GM21381 (cell line): ENCODE results near the gene C6orf89.
"Not testable (repeated sequence)": the region's sequence is repeated elsewhere in the genome, so short reads cannot be mapped to it uniquely, and the experiment has no call there.

Source experiments
- ATAC-seq: cut with Tn5 transposase; IDR thresholded peaks from one replicate; pipeline ENCODE4 v1.9.1; 2021; ENCODE audit warnings: mild to moderate bottlenecking, moderate library complexity; ENCODE audit not compliant: unreplicated experiment

C6orf89 gene

GRCh38 chr6:36945301-36945700 lies 59.5 kb downstream of the C6orf89 start:
- ATAC-seq: no peak

GRCh38 chr6:36946526-36946925 lies 60.8 kb downstream of the C6orf89 start:
- no peak for ATAC-seq

GRCh38 chr6:36947570-36948351 lies 62.0 kb downstream of the C6orf89 start:
- ATAC-seq: no peak

- ATAC-seq: not testable (repeated sequence)
Measured at GRCh38 chr6:36949076-36949475, 63.3 kb downstream of the C6orf89 start.

GRCh38 chr6:36949636-36950035 lies 63.9 kb downstream of the C6orf89 start:
- ATAC-seq: no peak

GRCh38 chr6:36953931-36954261 lies 68.1 kb downstream of the C6orf89 start:
- no peak for ATAC-seq

GRCh38 chr6:36954262-36954931 lies 68.6 kb downstream of the C6orf89 start, which contains the start of gene PI16:
PI16 (plus strand) TSS chr6:36954738; CDS start chr6:36954761, 23 bp downstream.
- no peak for ATAC-seq

- ATAC-seq: no peak
Measured at GRCh38 chr6:36955136-36955535, 69.4 kb downstream of the C6orf89 start.

- no peak for ATAC-seq
Measured at GRCh38 chr6:36955671-36956445, 70.1 kb downstream of the C6orf89 start.

GRCh38 chr6:36956446-36956820 lies 70.7 kb downstream of the C6orf89 start:
- no peak for ATAC-seq

GRCh38 chr6:36957773-36958271 lies 72.1 kb downstream of the C6orf89 start:
- no peak for ATAC-seq

GRCh38 chr6:36958775-36959554 lies 73.2 kb downstream of the C6orf89 start:
- no peak for ATAC-seq

GRCh38 chr6:36959555-36960250 lies 74.0 kb downstream of the C6orf89 start:
- no peak for ATAC-seq

- no peak for ATAC-seq
Measured at GRCh38 chr6:36961441-36962435, 76.0 kb downstream of the C6orf89 start.

- no peak for ATAC-seq
Measured at GRCh38 chr6:36962874-36963273, 77.1 kb downstream of the C6orf89 start.

- no peak for ATAC-seq
Measured at GRCh38 chr6:36963451-36964290, 77.9 kb downstream of the C6orf89 start.

GRCh38 chr6:36964349-36964748 lies 78.6 kb downstream of the C6orf89 start:
- no peak for ATAC-seq

GRCh38 chr6:36964908-36965307 lies 79.2 kb downstream of the C6orf89 start:
- no peak for ATAC-seq
